UCSD-AML1 (cell line): ENCODE data around the gene ST8SIA4.
A peak's percentile ranks its signal among the peaks of the same experiment; 100 is the strongest.

Experiments
- DNase-seq: peaks from one replicate; lab custom pipeline; 2025; ENCODE audit not compliant: unreplicated experiment; lab: John Stamatoyannopoulos, UW

ST8SIA4 gene

GRCh38 chr5:100903039-100903887, at the start of gene ST8SIA4:
ST8SIA4 (minus strand) TSS chr5:100903282; CDS start chr5:100902955, 327 bp downstream.
- DNase-seq = peak; percentile 88

- DNase-seq = no peak
Measured at GRCh38 chr5:100950985-100951384, 47.9 kb upstream of the ST8SIA4 start.

- no peak for DNase-seq
Measured at GRCh38 chr5:100913298-100913697, 10.2 kb upstream of the ST8SIA4 start.

GRCh38 chr5:100909034-100909433, 6.0 kb upstream of the ST8SIA4 start:
- DNase-seq = no peak

- peak; percentile 10 for DNase-seq
Measured at GRCh38 chr5:100905259-100905914, 2.3 kb upstream of the ST8SIA4 start.

GRCh38 chr5:100904259-100904861, 1.3 kb upstream of the ST8SIA4 start:
- DNase-seq = peak; percentile 56

GRCh38 chr5:100902440-100903038, 543 bp downstream of the ST8SIA4 start:
- DNase-seq = peak; percentile 16

GRCh38 chr5:100901821-100902341, 1.2 kb downstream of the ST8SIA4 start:
- peak; percentile 55 for DNase-seq

- peak; percentile 94 for DNase-seq
Measured at GRCh38 chr5:100900796-100901781, 2.0 kb downstream of the ST8SIA4 start.

GRCh38 chr5:100900142-100900795, 2.8 kb downstream of the ST8SIA4 start:
- DNase-seq = peak; percentile 75

- DNase-seq = no peak
Measured at GRCh38 chr5:100899675-100900074, 3.4 kb downstream of the ST8SIA4 start.

- no peak for DNase-seq
Measured at GRCh38 chr5:100898504-100899346, 4.4 kb downstream of the ST8SIA4 start.

- no peak for DNase-seq
Measured at GRCh38 chr5:100896054-100896453, 7.0 kb downstream of the ST8SIA4 start.

GRCh38 chr5:100890461-100891008, 12.5 kb downstream of the ST8SIA4 start:
- no peak for DNase-seq

GRCh38 chr5:100889896-100890295, 13.2 kb downstream of the ST8SIA4 start:
- DNase-seq = no peak

- DNase-seq = no peak
Measured at GRCh38 chr5:100889165-100889743, 13.8 kb downstream of the ST8SIA4 start.

GRCh38 chr5:100877274-100877673, 25.8 kb downstream of the ST8SIA4 start:
- no peak for DNase-seq
